Measurements from ENCODE around the gene MEP1A.
A peak's percentile ranks its signal among the peaks of the same experiment; 100 is the strongest.
"Not testable (repeated sequence)": the region's sequence is repeated elsewhere in the genome, so short reads cannot be mapped to it uniquely, and the experiment has no call there.

Gene MEP1A

DNA sequence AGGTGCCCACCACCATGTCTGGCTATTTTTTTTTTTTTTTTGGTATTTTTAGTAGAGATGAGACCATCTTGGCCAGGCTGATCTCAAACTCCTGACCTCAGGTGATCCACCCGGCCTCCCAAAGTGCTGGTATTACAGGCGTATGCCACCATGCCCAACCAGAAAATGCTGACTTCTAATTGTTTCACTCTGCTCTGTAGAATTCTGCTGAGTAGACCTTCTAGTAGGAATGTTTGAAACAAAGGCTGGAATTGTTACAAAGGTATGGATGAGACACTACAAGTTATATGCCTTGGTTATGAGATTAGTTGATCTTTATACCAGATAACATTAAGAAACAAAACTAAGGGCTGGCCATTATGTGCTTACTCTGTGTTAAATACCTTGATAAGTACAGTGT lies 44.8 kb downstream of the MEP1A start:
- DNase-seq: no peak

DNA sequence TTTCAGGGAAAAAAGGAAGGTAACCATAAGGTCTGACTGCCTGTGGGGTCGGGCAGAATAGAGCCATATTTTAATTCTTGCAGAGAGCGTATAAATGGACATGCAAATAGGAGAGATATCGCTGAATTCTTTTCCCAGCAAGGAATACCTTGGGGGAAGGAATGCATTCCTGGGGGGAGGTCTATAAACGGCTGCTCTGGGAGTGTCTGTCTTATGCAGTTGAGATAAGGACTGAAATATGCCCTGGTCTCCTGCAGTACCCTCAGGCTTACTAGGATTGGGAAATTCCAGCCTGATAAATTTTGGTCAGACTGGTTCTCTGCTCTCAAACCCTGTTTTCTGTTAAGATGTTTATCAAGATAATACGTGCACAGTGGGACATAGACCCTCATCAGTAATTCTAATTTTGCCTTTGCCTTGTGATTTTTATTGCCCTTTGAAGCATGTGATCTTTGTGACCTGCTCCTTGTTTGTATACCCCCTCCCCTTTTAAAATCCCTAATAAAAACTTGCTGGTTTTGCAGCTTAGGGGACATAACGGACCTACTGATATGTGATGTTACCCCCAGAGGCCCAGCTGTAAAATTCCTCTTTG lies 49.2 kb downstream of the MEP1A start:
- DNase-seq: not testable (repeated sequence)

DNA sequence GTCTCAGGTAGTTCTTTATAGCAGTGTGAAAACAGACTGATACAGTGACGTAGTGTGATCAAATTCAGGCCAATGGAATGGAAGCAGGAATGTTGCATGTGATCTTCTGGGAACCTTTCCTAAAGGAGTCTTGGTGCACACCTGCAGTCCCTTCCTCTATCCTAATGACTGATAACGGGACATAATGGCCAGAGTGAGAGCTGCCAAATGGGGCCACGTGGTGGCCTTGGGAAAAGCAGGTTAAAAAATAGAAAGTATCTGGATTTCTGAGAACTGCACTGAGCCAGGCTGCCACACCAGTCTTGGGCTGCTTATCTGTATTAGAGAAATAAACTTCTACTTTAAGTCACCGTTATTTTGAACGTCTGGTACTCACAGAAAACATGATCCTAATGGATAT lies 51.9 kb downstream of the MEP1A start:
- no peak for DNase-seq

DNA sequence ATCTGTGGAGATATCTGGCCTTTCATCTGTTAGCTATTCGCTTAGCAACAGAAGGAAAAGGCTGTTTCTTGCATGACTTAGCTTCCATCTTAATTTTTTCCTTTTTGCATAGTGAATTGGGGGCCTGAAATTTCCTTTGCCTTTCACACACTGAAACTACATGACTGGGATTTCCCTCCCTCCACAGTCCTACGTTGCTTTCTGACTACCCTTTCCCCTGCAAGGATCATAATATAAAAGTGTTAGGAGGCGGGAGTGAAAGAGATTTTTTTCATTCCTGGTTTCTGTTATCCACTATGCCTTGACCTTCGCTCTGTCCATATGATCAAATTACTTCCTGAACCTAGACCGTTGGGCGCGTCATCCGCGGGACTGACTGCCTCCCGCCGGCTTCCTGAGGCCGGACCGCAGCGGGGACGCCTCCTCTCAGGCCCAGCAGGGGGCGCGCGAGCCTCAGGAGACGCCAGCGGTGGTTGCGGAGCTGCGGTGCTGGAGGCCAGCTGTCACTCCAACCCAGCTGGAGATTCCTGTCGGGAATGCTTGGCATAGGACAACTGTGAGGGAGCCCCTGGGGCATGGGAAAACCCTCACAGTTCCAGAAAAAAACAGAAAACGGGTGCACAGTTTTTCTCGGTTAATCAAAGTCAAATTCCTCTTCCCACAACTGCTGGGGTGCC lies 55.6 kb downstream of the MEP1A start:
- DNase-seq: peak; percentile 67

DNA sequence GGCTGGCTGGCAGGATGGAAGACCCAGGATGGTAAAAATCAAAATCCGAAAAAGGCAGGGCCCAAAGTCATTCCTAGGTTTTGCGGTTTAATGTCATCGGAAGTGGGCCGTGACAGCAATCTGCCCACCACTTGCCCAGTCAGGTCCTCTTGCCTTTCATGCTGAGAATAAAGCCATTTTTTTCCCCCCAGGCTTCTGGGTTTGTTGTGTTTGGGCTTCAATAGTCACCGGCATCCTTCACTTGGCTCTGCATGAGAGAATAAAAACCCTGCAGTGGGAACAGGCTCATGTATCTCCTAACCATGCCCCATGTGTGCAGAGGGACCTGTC lies 56.1 kb downstream of the MEP1A start:
- DNase-seq: no peak

DNA sequence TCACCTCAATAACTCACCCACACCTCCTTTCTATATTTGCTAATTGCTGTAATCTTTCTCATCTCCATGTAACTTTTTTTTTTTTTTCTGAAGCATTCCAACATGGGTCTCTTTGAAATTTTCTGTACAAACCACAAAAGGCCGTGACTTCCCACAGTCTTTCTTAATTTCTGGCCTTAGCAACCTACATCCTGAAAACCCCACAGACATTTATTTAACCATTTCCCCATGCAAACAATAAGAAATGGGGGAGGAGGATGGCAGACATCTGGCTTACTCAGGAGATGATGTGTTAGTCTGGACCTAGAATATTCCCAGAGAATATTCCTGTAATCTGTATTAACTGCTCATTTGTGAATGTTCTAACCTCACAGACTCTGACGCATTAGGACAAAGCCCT lies 57.6 kb downstream of the MEP1A start:
- no peak for DNase-seq

DNA sequence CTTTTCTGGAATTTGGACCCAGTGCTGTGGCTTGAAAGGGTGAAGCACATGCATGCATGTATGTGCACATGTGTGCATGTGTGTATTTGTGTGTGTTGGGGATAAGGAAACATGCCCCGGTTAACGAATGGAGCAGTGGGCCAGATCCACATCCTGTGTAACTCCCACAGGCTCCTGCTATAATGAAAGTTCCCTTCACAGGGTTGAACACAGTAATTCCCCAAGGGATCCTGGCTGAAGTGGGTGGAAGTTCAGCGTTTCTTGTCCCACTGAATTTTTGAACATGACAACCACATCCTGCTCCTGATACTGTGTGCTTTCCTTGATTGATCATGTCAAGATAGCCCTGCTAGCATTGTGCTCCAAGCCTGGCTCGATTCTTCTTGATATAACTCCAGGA lies 58.4 kb downstream of the MEP1A start:
- not testable (repeated sequence) for DNase-seq

DNA sequence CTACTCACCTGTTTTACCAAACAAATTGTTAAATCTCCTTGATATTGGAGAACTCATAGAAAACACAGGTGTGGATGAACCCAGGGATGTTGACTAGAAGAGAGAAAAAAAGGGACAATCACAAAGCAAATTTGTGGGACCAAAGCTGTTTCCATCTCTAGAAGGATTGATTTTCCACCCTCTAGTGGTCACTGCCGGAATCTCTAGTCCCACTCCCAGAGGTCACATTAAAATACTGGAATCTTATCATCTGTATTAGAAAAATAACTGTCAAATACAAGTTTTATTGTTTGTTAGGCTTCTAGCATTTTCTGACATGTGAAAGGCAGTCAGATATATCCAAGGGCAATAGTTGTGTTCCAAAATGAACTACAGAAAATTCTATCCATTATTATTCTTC lies 62.8 kb downstream of the MEP1A start:
- peak; percentile 15 for DNase-seq

DNA sequence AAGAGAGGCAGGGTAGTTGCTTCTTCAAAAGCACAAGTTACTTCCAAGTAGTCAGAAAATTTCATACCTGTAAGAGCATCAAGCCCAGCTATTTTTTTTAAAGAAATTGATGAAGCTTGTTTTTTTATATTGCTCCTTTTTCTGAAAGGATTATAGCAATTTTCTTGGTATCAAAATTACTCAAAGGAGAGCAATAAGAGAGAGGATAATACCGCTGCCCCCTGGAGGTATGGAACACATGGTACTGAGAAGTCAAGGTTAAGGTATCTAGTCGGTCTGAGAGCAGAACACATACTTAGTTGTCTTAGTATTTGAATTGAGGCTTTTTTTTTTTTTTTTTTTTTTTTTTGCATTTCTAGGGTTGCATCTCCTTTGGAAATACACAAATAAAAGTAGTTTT lies 69.2 kb downstream of the MEP1A start:
- DNase-seq: no peak

DNA sequence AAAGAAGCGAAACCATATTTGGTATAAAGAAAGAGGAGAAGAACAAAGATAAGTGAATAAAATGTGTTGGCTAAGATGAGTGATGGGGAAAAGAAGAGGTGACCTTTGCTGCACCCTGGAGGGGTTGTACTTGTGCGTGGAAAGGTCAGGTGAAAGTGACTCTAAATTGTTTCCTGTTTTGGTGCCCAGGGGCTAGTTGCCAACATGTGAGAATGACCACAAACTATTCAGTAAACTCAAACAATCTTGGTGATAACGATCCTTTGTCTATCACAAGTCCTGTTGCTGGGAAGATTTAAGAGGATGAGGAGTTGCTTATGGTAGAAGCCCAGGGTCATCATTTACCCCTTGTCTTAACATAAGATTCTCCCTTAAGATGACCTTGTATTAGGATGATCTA lies 70.6 kb downstream of the MEP1A start:
- no peak for DNase-seq

DNA sequence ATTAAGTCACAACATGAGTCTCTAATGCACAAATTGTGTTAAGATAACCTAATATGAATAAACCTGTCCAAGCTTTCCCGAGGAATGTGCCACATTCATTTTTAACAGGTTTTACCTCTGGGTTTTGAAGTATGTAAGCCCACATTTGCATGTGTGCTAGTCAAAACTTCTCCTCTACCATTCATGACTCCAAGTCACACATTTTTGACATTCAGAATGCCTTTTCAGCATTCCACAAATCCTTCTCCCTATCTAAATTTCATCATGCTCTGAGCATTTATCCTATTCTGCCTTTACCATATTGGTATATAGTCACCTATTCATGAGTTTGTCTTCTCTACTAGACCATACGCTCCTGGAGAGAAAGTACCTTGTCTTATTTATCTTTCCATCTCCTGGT lies 72.0 kb downstream of the MEP1A start:
- DNase-seq: no peak

DNA sequence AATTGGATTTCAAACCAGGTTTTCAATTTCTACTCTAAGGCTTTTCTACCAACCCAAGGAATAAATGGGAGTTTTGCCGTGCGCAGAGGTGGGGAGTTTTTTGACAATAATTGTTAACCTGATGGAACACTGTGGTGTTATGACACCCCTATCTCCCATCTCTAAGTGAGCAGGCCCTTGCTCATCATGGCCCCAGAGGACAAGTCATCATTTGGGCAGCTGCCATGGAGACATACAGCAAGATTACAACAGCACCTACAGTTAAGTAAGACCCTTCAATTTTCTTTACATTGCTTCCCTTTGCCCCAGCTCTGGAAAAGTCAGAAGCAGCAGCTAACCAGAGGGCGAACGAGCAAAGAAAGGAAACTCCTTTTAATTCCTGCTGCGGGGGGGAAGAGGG lies 74.2 kb downstream of the MEP1A start:
- no peak for DNase-seq

DNA sequence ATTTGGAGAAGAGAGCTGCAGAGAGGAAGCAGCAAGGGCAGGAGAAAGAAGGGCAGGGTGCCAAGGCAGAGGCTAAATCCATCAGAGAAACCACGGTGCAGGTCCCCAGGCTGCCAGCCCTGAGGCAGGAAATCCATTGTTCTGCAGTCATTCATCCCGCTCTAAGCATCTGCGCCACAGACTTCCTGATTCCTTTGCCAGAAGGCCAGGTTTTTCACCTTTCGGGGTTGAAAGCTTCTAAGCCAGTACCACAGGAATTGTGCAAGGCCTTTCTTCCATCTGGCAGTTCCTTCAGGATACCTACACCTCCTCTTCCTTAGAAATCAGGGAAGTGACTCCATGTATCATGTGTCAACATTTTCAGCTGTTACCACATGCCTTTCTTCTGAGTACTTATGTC lies 82.9 kb downstream of the MEP1A start:
- DNase-seq: peak; percentile 93

DNA sequence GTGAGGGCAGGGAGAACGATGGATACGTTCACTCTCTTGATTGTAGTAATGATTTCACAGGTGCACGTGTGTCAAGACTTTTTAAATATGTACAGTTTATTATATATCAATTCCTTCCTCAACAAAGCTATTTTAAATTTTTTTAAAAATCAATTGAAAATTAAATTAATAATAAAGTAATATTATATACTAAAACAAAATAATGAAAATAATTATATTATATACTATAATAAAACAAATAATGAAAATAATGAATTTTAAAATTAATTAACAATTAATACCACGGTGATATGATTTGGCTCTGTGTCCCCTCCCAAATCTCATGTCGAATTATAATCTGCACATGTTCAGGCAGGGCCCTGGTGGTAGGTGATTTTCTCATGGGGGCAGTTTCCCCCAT lies 85.8 kb downstream of the MEP1A start:
- DNase-seq: peak; percentile 1

DNA sequence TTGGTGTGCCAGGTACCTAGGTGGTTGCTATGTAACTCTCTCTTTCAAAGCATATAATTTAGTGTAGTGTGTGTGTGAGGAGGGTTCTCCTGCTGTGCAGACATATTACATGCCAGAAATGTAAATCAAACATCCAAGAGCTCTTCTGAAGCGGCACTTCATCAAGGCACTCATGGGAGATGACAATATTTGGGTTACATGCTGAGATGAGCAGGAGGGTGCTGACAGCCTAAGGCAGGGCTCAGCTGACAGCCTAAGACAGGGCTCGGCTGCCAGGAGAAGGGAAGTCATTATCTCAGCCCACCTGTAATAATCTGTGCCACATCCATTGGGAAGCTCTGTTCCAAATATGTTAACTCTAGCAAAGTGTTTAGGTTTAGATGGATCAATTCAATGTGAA lies 89.5 kb downstream of the MEP1A start:
- peak; percentile 15 for DNase-seq

DNA sequence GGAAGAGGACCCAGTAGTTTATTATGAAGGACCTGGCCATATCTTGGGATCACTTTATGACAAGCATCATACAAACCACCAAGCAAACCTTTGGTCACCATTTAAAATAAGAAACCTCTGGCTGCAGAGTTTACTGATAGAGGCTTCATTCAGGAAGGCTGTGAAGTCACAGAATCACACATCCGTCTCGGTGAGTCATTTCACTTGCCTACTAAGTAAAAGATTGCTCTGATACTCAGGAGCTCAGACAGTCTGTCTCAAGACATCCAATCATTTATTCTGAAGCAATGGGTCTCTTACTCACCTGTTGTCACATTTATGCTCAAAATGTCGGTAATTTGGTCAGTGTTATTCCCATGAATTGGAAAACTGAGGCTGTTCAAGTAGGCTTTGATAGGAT lies 94.8 kb downstream of the MEP1A start:
- DNase-seq: no peak

DNA sequence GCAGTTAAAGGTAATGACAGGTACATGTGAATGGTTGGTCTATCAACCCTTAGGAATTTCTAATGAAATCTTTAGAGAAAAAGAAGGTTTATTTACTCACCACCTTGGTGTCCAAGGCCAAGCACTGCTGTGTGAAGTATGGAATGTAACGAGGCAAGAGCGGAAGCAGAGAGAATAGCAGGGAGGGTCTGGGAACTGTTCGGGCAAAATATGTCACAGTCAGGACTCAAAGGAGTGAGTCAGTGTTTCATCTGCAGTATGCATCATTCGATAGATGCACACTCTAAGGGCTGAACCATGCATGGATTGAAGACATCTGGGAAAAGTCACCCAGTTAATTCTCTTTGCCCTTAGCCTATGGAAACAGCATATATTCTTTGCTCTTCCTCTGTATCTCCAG lies 95.4 kb downstream of the MEP1A start:
- DNase-seq: no peak

All from NCI-H2171 treated with DMSO at 0.1 percent for 48 hours (cell line).